K562 (cell line): Measurements from ENCODE around the gene ZNHIT2. TPM values are rescaled to one million over a fixed set of nuclear protein-coding genes. Genes with fewer than 3 reads are reported as not detected.

Source experiments
- ATF1 ChIP-seq, 2 experiments: fragments of 450-650 bp in 1 of 2; IDR thresholded peaks; 2 replicates each; pipeline ENCODE4 v1.6.1; 2016; ENCODE audit warnings: missing compliant biosample characterization in 1 of 2, missing genetic modification characterization in 1 of 2
- CREM ChIP-seq: IDR thresholded peaks from 2 replicates; pipeline ENCODE4 v1.6.1; 2014; ENCODE audit warnings: antibody characterized with exemption, low read depth
- CTBP1 ChIP-seq: fragments of 450-650 bp; IDR thresholded peaks from 2 replicates; pipeline ENCODE4 v1.6.1; 2016; ENCODE audit warnings: borderline replicate concordance
- ESRRB ChIP-seq: fragments of 250-450 bp; sonication (Bioruptor Pico); IDR thresholded peaks from 2 replicates; pipeline ENCODE4 v1.5.0; 2020; ENCODE audit warnings: mild to moderate bottlenecking, moderate library complexity, borderline replicate concordance
- GTF2E2 ChIP-seq: fragments of 200-800 bp; sonication (Bioruptor generic); IDR thresholded peaks from 2 replicates; pipeline ENCODE4 v1.6.1; 2016; ENCODE audit warnings: missing genetic modification characterization, missing compliant biosample characterization
- HDAC6 ChIP-seq: IDR thresholded peaks from 2 replicates; pipeline ENCODE4 v1.6.1; 2012; ENCODE audit warnings: low read depth, mild to moderate bottlenecking, control low read depth, inconsistent platforms, low read length, moderate library complexity
- MAFF ChIP-seq: IDR thresholded peaks from 2 replicates; pipeline ENCODE4 v1.6.1; 2012; ENCODE audit warnings: low read length, improper control_type of control experiment
- MTA3 ChIP-seq: fragments of 450-650 bp; formaldehyde crosslinking; IDR thresholded peaks from 2 replicates; pipeline ENCODE4 v1.6.1; 2017; ENCODE audit warnings: mild to moderate bottlenecking, borderline replicate concordance
- RCOR1 ChIP-seq, 2 experiments: IDR thresholded peaks; 2 replicates each; pipeline ENCODE4 v1.6.1; 2012; ENCODE audit warnings: low read depth in 2 of 2, low read length in 2 of 2, borderline replicate concordance in 1 of 2, improper control_type of control experiment in 1 of 2
- SMARCE1 ChIP-seq: fragments of 450-650 bp; IDR thresholded peaks from 2 replicates; pipeline ENCODE4 v1.7.1; 2016; ENCODE audit warnings: mild to moderate bottlenecking
- SPI1 ChIP-seq: IDR thresholded peaks from 2 replicates; pipeline ENCODE4 v1.6.1; 2011; ENCODE audit warnings: low read depth, low read length, control low read depth, borderline replicate concordance
- STAG1 ChIP-seq: sonication (generic); formaldehyde crosslinking; IDR thresholded peaks from 2 replicates; pipeline ENCODE4 v1.5.0; 2020; ENCODE audit warnings: missing genetic modification reagents, borderline replicate concordance
- TFAP4 ChIP-seq: sonication (generic); formaldehyde crosslinking; IDR thresholded peaks from 2 replicates; pipeline ENCODE4 v1.8.0; 2022; ENCODE audit warnings: missing genetic modification reagents, mild to moderate bottlenecking, moderate library complexity, borderline replicate concordance
- U2AF1 ChIP-seq: fragments of 200-400 bp; formaldehyde crosslinking; optimal IDR thresholded peaks from 2 replicates; pipeline ENCODE3; 2017; ENCODE audit warnings: mild to moderate bottlenecking, low read depth, low read length, moderate library complexity
- ZFX ChIP-seq: sonication (generic); formaldehyde crosslinking; IDR thresholded peaks from 2 replicates; pipeline ENCODE4 v1.8.0; 2022; ENCODE audit warnings: mild to moderate bottlenecking, missing genetic modification reagents, moderate library complexity
- ZMIZ1 ChIP-seq, 2 experiments: fragments of 150-350 bp in 1 of 2; IDR thresholded peaks; 2 replicates each; pipeline ENCODE4 v1.6.1; 2012 to 2016; ENCODE audit warnings: low read depth in 2 of 2, low read length in 2 of 2, mild to moderate bottlenecking in 1 of 2, moderate library complexity in 1 of 2
- ZNF507 ChIP-seq: conservative IDR thresholded peaks from 2 replicates; pipeline ENCODE4 v1.6.1; 2017; ENCODE audit warnings: missing genetic modification characterization, missing compliant biosample characterization
- polyA plus RNA-seq, 8 experiments: library from polyadenylated mRNA; depleted of rRNA in 4 of 8; stranded (reverse) in 5 of 8; unstranded in 3 of 8; fragments of >200 nt; fragmentation: Nextera tagmentation in 2 of 8; fragmentation: Illumina TruSeq in 1 of 8; extraction: Ambion mirVana in 2 of 8; extraction: Trizol in 1 of 8; gene quantifications; 2 replicates each; pipeline versions ENCODE4 v1.2.1 to v1.2.3, GENCODE V29; 2011 to 2014; ENCODE audit warnings: inconsistent platforms in 1 of 8, missing spikeins in 1 of 8
- total RNA-seq, 7 experiments: library from RNA; depleted of rRNA in 6 of 7; stranded (reverse); fragments of >200 nt in 6 of 7; fragmentation: Illumina TruSeq in 2 of 7; extraction: Trizol in 2 of 7; gene quantifications; 2 replicates each; pipeline versions ENCODE4 v1.2.1 to v1.2.3, GENCODE V29; 2011 to 2021; ENCODE audit warnings: low replicate concordance in 1 of 7
- TF ChIP-seq, protein P1 (sequence below): sonication (generic); formaldehyde crosslinking; IDR thresholded peaks from 2 replicates; pipeline ENCODE4 v1.8.1; 2023; ENCODE audit warnings: mild to moderate bottlenecking, missing genetic modification reagents, moderate library complexity
- TF ChIP-seq, protein P2 (sequence below): sonication (generic); formaldehyde crosslinking; IDR thresholded peaks from 2 replicates; pipeline ENCODE4 v1.8.1; 2023; ENCODE audit warnings: mild to moderate bottlenecking, missing genetic modification reagents

The ZNHIT2 gene
- total and polyA plus RNA-seq, 9 of the 15 experiments (the other 6 are each of a cell fraction or from before 2014, with no cell fraction given): 0.08 to 39.0 (median 2.5) TPM

GRCh38 chr11:65110354-65110861 is 7.1 kb downstream of the ZNHIT2 start (continued):
- TF ChIP-seq MAFF (peak; percentile 8; the same call in 1 of the 2 replicates), ZMIZ1 (IDR thresholded peaks at IDR 0.05; ENCODE audit: low read depth in 2 of 2, low read length in 2 of 2) (0 out of 4 replicates have a peak, but pooled peaks of 1 of the 2 experiments have one; percentile 43), U2AF1 (no peak), TFAP4 (peak; percentile 43; the same call in 1 of the 2 replicates), SPI1 (0 out of 2 replicates have a peak, but pooled peaks have one; percentile 16), SMARCE1 (no peak), CREM (0 out of 2 replicates have a peak, but pooled peaks have one; percentile 20), MTA3 (0 out of 2 replicates have a peak, but pooled peaks have one; percentile 12), RCOR1 (IDR thresholded peaks at IDR 0.05; ENCODE audit: borderline replicate concordance in 1 of 2, low read depth in 2 of 2, low read length in 2 of 2) (peak in 1 of 2 experiments; percentile 37; a peak in 1 of 4 replicates), GTF2E2 (tag) (no peak), HDAC6 (no peak), CTBP1 (peak; percentile 60), ESRRB (CRISPR knock-in tag) (no peak), ATF1 (CRISPR knock-in tag; IDR thresholded peaks at IDR 0.05) (no peak), ATF1 (tag; IDR thresholded peaks at IDR 0.05) (0 out of 2 replicates have a peak, but pooled peaks have one; percentile 7), STAG1 (CRISPR knock-in tag) (peak; percentile 79; the same call in 1 of the 2 replicates), ZFX (CRISPR knock-in tag) (peak; percentile 51; the same call in 1 of the 2 replicates), ZNF507 (tag) (no peak)
- TF ChIP-seq, protein P1, sequence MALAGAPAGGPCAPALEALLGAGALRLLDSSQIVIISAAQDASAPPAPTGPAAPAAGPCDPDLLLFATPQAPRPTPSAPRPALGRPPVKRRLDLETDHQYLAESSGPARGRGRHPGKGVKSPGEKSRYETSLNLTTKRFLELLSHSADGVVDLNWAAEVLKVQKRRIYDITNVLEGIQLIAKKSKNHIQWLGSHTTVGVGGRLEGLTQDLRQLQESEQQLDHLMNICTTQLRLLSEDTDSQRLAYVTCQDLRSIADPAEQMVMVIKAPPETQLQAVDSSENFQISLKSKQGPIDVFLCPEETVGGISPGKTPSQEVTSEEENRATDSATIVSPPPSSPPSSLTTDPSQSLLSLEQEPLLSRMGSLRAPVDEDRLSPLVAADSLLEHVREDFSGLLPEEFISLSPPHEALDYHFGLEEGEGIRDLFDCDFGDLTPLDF (CRISPR knock-in tag): peak; percentile 48; the same call in 1 of the 2 replicates
- TF ChIP-seq, protein P2, sequence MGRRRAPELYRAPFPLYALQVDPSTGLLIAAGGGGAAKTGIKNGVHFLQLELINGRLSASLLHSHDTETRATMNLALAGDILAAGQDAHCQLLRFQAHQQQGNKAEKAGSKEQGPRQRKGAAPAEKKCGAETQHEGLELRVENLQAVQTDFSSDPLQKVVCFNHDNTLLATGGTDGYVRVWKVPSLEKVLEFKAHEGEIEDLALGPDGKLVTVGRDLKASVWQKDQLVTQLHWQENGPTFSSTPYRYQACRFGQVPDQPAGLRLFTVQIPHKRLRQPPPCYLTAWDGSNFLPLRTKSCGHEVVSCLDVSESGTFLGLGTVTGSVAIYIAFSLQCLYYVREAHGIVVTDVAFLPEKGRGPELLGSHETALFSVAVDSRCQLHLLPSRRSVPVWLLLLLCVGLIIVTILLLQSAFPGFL: no peak
